Lower leg skin (tissue), 4 donors: ENCODE results near the gene SH3RF1. TPM values are rescaled to one million over a fixed set of nuclear protein-coding genes. Genes with fewer than 3 reads are reported as not detected.
"Not testable (repeated sequence)": the region's sequence is repeated elsewhere in the genome, so short reads cannot be mapped to it uniquely, and the experiment has no call there.

Experiments
- DNase-seq, 2 donors: peaks; one replicate each; pipeline ENCODE4 v3.0.0-alpha.2; 2019; ENCODE audit warnings: low spot score in 2 of 2
- H3K4me3 ChIP-seq: fragments of 200-600 bp; sonication (generic); 2 replicates; pipeline ENCODE4 v1.5.1; 2017; ENCODE audit warnings: mild to moderate bottlenecking, low read depth; ENCODE audit not compliant: poor library complexity, severe bottlenecking
- CTCF ChIP-seq, 3 donors: fragments of 450-650 bp; IDR thresholded peaks; one replicate each; pipeline ENCODE4 v1.5.1; 2016; ENCODE audit warnings: antibody characterized with exemption in 3 of 3, mild to moderate bottlenecking in 3 of 3, moderate library complexity in 2 of 3
- POLR2A ChIP-seq, 2 donors: fragments of 450-650 bp; IDR thresholded peaks; one replicate each; pipeline ENCODE4 v1.6.1; 2016 to 2017; ENCODE audit warnings: antibody characterized with exemption in 2 of 2, mild to moderate bottlenecking in 1 of 2, moderate library complexity in 1 of 2
- WGBS, 2 donors: methylation state at CpG; one replicate each; pipeline ENCODE4 v1.1.5; 2018; 5-methylcytosine and 5-hydroxymethylcytosine counted together
- intact Hi-C: fragments of 100-400 bp; cut with DNase I; formaldehyde crosslinking; loops from one replicate; pipeline ENCODE4 v1.15.0; 2023; ENCODE audit warnings: low total_unique reads
- total RNA-seq, 4 donors: library from RNA; depleted of rRNA; stranded (reverse); fragments of >200 nt; gene quantifications; one replicate each; pipeline ENCODE4 v1.1.0, GENCODE V29; 2016

The SH3RF1 gene
- total RNA-seq, 4 donors from 2014 or later, result 8.5 to 14.2 (median 12.0) TPM

- intact Hi-C loops, result no loop called here
- WGBS, 2 donors, result 51 to 58% methylated on average over 3 of the region's 3 CpGs
- no peak for DNase-seq
- no peak overlapping the region for H3K4me3 ChIP-seq
- no peak for TF ChIP-seq POLR2A (IDR thresholded peaks at IDR 0.05)
Observed at GRCh38 chr4:169202145-169202699, 68.5 kb downstream of the SH3RF1 start.

- no peak for DNase-seq
- intact Hi-C loops, result no loop called here
- WGBS, 2 donors, result 42 to 54% methylated on average over 5 of the region's 5 CpGs
- no peak overlapping the region for H3K4me3 ChIP-seq
- TF ChIP-seq CTCF (IDR thresholded peaks at IDR 0.05) (no peak), POLR2A (IDR thresholded peaks at IDR 0.05) (no peak)
Observed at GRCh38 chr4:169201222-169202144, 69.3 kb downstream of the SH3RF1 start.

- DNase-seq, result no peak
- intact Hi-C loops, result no loop called here
- no peak overlapping the region for H3K4me3 ChIP-seq
Observed at GRCh38 chr4:169200361-169201030, 70.3 kb downstream of the SH3RF1 start.

GRCh38 chr4:169199184-169199583, 71.6 kb downstream of the SH3RF1 start:
- 82 to 83% methylated on average over 3 of the region's 3 CpGs for WGBS, 2 donors
- intact Hi-C loops, result no loop called here

More at GRCh38 chr4:169200361-169201030, 70.3 kb downstream of the SH3RF1 start:
- 64 to 71% methylated on average over 4 of the region's 4 CpGs for WGBS, 2 donors
- TF ChIP-seq POLR2A (IDR thresholded peaks at IDR 0.05) (no peak), CTCF (IDR thresholded peaks at IDR 0.05) (no peak)

GRCh38 chr4:169198167-169198566, 72.6 kb downstream of the SH3RF1 start:
- no peak overlapping the region for H3K4me3 ChIP-seq
- DNase-seq, result no peak
- TF ChIP-seq CTCF (IDR thresholded peaks at IDR 0.05), result no peak
- intact Hi-C loops, result no loop called here

More at GRCh38 chr4:169199184-169199583, 71.6 kb downstream of the SH3RF1 start:
- no peak for TF ChIP-seq POLR2A (IDR thresholded peaks at IDR 0.05)
- TF ChIP-seq CTCF (IDR thresholded peaks at IDR 0.05), result no peak
- H3K4me3 ChIP-seq, result no peak overlapping the region
- no peak for DNase-seq

- intact Hi-C loops, DNase-seq, H3K4me3 ChIP-seq: not testable (repeated sequence)
- WGBS, 2 donors, result 95 to 98% methylated on average over 11 of the region's 11 CpGs
Observed at GRCh38 chr4:169197206-169197605, 73.5 kb downstream of the SH3RF1 start.
